Measurements from ENCODE around the gene CCDC27.

CCDC27 gene

GRCh38 chr1:3710251-3710650 lies 42.0 kb upstream of the CCDC27 start:
- Histone ChIP-seq H3F3A (ENCODE audit: low read depth) (no peaks in the 10 kb centered on the region), H3K79me2 (ENCODE audit: insufficient read depth, low read length) (no peaks in the 10 kb centered on the region), H2AFZ (ENCODE audit: low read length) (no peak overlapping the region), H3K4me3 (ENCODE audit: low read length, poor library complexity, severe bottlenecking) (no peak overlapping the region), H3K9me2 (replicated peaks; ENCODE audit: low read depth, low read length) (no peaks in the 10 kb centered on the region), H3K4me2 (ENCODE audit: low read depth, low read length, poor library complexity, severe bottlenecking) (no peak overlapping the region), H3K4me1 (ENCODE audit: insufficient read depth, low read length, poor library complexity, severe bottlenecking) (peaks cover 14% of the 10 kb centered on the region), H3K36me3 (ENCODE audit: insufficient read depth, low read length) (no peaks in the 10 kb centered on the region), H3K9ac (ENCODE audit: low read depth, low read length, poor library complexity, severe bottlenecking) (no peak overlapping the region), H3K27me3 (ENCODE audit: insufficient read depth, low read length, poor library complexity, severe bottlenecking) (no peaks in the 10 kb centered on the region), H3K9me3 (ENCODE audit: insufficient read depth, low read depth, low read length) (no peaks in the 10 kb centered on the region), H4K20me1 (ENCODE audit: insufficient read depth, low read length, poor library complexity, severe bottlenecking) (no peaks in the 10 kb centered on the region)
- TF ChIP-seq CTCF (conservative IDR thresholded peaks at IDR 0.05; ENCODE audit: low read length) (no peak), EZH2phosphoT487 (IDR thresholded peaks at IDR 0.05; ENCODE audit: borderline replicate concordance) (no peak)

- H4K20me1 ChIP-seq (ENCODE audit: insufficient read depth, low read length, poor library complexity, severe bottlenecking), result no peaks in the 10 kb centered on the region
- no peaks in the 10 kb centered on the region for H3K27me3 ChIP-seq (ENCODE audit: insufficient read depth, low read length, poor library complexity, severe bottlenecking)
- H3K36me3 ChIP-seq (ENCODE audit: insufficient read depth, low read length), result no peaks in the 10 kb centered on the region
- no peak overlapping the region for H3K4me2 ChIP-seq (ENCODE audit: low read depth, low read length, poor library complexity, severe bottlenecking)
- no peaks in the 10 kb centered on the region for H3K9me2 ChIP-seq (replicated peaks; ENCODE audit: low read depth, low read length)
- no peak overlapping the region for H3K4me3 ChIP-seq (ENCODE audit: low read length, poor library complexity, severe bottlenecking)
- no peaks in the 10 kb centered on the region for H3K79me2 ChIP-seq (ENCODE audit: insufficient read depth, low read length)
- H2AFZ ChIP-seq (ENCODE audit: low read length), result no peak overlapping the region
- H3K9me3 ChIP-seq (ENCODE audit: insufficient read depth, low read depth, low read length), result no peaks in the 10 kb centered on the region
- no peak for TF ChIP-seq CTCF (conservative IDR thresholded peaks at IDR 0.05; ENCODE audit: low read length)
- TF ChIP-seq EZH2phosphoT487 (IDR thresholded peaks at IDR 0.05; ENCODE audit: borderline replicate concordance), result no peak
- H3F3A ChIP-seq (ENCODE audit: low read depth), result no peaks in the 10 kb centered on the region
- H3K9ac ChIP-seq (ENCODE audit: low read depth, low read length, poor library complexity, severe bottlenecking), result no peak overlapping the region
- H3K4me1 ChIP-seq (ENCODE audit: insufficient read depth, low read length, poor library complexity, severe bottlenecking), result peaks cover 7% of the 10 kb centered on the region
Observed at GRCh38 chr1:3711381-3711779, 40.9 kb upstream of the CCDC27 start.

GRCh38 chr1:3711780-3712451 lies 40.3 kb upstream of the CCDC27 start:
- peaks cover 10% of the 10 kb centered on the region for H3K4me1 ChIP-seq (ENCODE audit: insufficient read depth, low read length, poor library complexity, severe bottlenecking)
- no peaks in the 10 kb centered on the region for H3K36me3 ChIP-seq (ENCODE audit: insufficient read depth, low read length)
- H3K4me3 ChIP-seq (ENCODE audit: low read length, poor library complexity, severe bottlenecking), result no peak overlapping the region
- H3K9me2 ChIP-seq (replicated peaks; ENCODE audit: low read depth, low read length), result no peaks in the 10 kb centered on the region
- no peaks in the 10 kb centered on the region for H3K79me2 ChIP-seq (ENCODE audit: insufficient read depth, low read length)
- no peak overlapping the region for H3K9ac ChIP-seq (ENCODE audit: low read depth, low read length, poor library complexity, severe bottlenecking)
- no peaks in the 10 kb centered on the region for H3K9me3 ChIP-seq (ENCODE audit: insufficient read depth, low read depth, low read length)
- no peaks in the 10 kb centered on the region for H4K20me1 ChIP-seq (ENCODE audit: insufficient read depth, low read length, poor library complexity, severe bottlenecking)
- no peaks in the 10 kb centered on the region for H3K27me3 ChIP-seq (ENCODE audit: insufficient read depth, low read length, poor library complexity, severe bottlenecking)
- H3F3A ChIP-seq (ENCODE audit: low read depth), result no peaks in the 10 kb centered on the region
- no peak overlapping the region for H2AFZ ChIP-seq (ENCODE audit: low read length)
- TF ChIP-seq CTCF (conservative IDR thresholded peaks at IDR 0.05; ENCODE audit: low read length), result no peak
- no peak for TF ChIP-seq EZH2phosphoT487 (IDR thresholded peaks at IDR 0.05; ENCODE audit: borderline replicate concordance)
- H3K4me2 ChIP-seq (ENCODE audit: low read depth, low read length, poor library complexity, severe bottlenecking), result no peak overlapping the region
